Measurements from ENCODE around the gene FAIM2.

FAIM2 gene

GRCh38 chr12:49821373-49822287 is 82.1 kb downstream of the FAIM2 start:
- FAIRE-seq: no peak

- no peak for FAIRE-seq
These were observed 83.9 kb downstream of the FAIM2 start for GRCh38 chr12:49819786-49820185.

- no peak for FAIRE-seq
These were observed 85.3 kb downstream of the FAIM2 start for GRCh38 chr12:49818241-49818895.

Measured in TTC549 (cell line).